AG04449 (cell line): ENCODE data around the gene MGST2.
A peak's percentile ranks its signal among the peaks of the same experiment; 100 is the strongest.
"Not testable (repeated sequence)": the region's sequence is repeated elsewhere in the genome, so short reads cannot be mapped to it uniquely, and the experiment has no call there.

Source experiments
- CTCF ChIA-PET: fragments of 350-600 bp; formaldehyde crosslinking; extraction: SDS; loops from one replicate; lab custom pipeline; 2021; ENCODE audit warnings: antibody characterized with exemption; lab: Yijun Ruan, JAX
- POLR2A ChIA-PET: fragments of 400-600, 350-600 bp; formaldehyde crosslinking; extraction: SDS; loops from one replicate; lab custom pipeline; 2020; ENCODE audit warnings: antibody characterized with exemption, inconsistent platforms; lab: Yijun Ruan, JAX
- DNase-seq: peaks from one replicate; pipeline ENCODE4 v3.0.0-alpha.2; 2010; ENCODE audit warnings: low read depth, low spot score
- H3K4me3 ChIP-seq: 2 replicates; pipeline ENCODE4 v1.5.1; 2011; ENCODE audit warnings: low read depth, mild to moderate bottlenecking, control low read depth, low read length
- TF ChIP-seq, protein P1 (sequence below): IDR thresholded peaks from one replicate; pipeline ENCODE4 v1.5.1; 2011; ENCODE audit warnings: mild to moderate bottlenecking, moderate library complexity, low read length, control low read depth, inconsistent platforms; ENCODE audit not compliant: insufficient read depth; ENCODE audit errors: missing control alignments

MGST2 gene

DNA sequence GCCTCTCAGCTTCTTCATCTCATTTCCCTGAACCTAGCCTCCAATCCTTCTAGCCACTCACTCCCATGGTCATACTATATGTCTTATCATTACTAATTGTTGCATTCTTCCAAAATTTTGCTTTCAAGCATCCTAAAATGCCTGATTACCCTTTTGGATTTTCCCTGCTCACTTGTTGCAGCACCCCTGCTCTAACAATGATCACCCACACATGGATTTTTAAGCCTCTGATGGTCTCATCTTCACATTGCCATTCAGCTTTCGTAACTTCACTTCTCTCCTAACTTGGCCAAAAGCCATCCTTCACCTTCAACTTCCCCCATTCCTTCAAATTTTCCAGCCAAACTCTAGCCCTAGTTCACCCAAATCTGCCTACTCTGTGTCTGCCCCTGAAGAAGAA is 33.8 kb upstream of the MGST2 start:
- ChIA-PET CTCF (interaction anchor here (1.0 to 5.7 kb wide), 10 partner anchors 9 to 137 kb away, joined by 3 to 66 read pairs (median 4); no protein-coding TSS in a partner anchor), POLR2A (no interaction called here)
- DNase-seq: no peak
- TF ChIP-seq, protein P1, sequence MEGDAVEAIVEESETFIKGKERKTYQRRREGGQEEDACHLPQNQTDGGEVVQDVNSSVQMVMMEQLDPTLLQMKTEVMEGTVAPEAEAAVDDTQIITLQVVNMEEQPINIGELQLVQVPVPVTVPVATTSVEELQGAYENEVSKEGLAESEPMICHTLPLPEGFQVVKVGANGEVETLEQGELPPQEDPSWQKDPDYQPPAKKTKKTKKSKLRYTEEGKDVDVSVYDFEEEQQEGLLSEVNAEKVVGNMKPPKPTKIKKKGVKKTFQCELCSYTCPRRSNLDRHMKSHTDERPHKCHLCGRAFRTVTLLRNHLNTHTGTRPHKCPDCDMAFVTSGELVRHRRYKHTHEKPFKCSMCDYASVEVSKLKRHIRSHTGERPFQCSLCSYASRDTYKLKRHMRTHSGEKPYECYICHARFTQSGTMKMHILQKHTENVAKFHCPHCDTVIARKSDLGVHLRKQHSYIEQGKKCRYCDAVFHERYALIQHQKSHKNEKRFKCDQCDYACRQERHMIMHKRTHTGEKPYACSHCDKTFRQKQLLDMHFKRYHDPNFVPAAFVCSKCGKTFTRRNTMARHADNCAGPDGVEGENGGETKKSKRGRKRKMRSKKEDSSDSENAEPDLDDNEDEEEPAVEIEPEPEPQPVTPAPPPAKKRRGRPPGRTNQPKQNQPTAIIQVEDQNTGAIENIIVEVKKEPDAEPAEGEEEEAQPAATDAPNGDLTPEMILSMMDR: no peak
- no peak overlapping the region for H3K4me3 ChIP-seq

- CTCF ChIA-PET: interaction anchor here (0.7 to 5.7 kb wide), 7 partner anchors 13 to 137 kb away, joined by 3 to 66 read pairs (median 7); no protein-coding TSS in a partner anchor
- DNase-seq, H3K4me3 ChIP-seq, POLR2A ChIA-PET: not testable (repeated sequence)
These were observed 32.9 kb upstream of the MGST2 start for GRCh38 chr4:139632739-139633138.

GRCh38 chr4:139633195-139633594 is 32.4 kb upstream of the MGST2 start:
- no peak for DNase-seq
- TF ChIP-seq, protein P1: no peak
- POLR2A ChIA-PET: no interaction called here
- CTCF ChIA-PET: interaction anchor here (0.7 to 5.7 kb wide), 11 partner anchors 8 to 136 kb away, joined by 3 to 66 read pairs (median 5); no protein-coding TSS in a partner anchor
- H3K4me3 ChIP-seq: no peak overlapping the region

GRCh38 chr4:139633661-139634060 is 32.0 kb upstream of the MGST2 start:
- TF ChIP-seq, protein P1: peak; percentile 41
- CTCF ChIA-PET: interaction anchor here (0.7 to 5.7 kb wide), 11 partner anchors 8 to 137 kb away, joined by 3 to 66 read pairs (median 5); no protein-coding TSS in a partner anchor
- POLR2A ChIA-PET: no interaction called here
- DNase-seq: no peak
- no peak overlapping the region for H3K4me3 ChIP-seq

DNA sequence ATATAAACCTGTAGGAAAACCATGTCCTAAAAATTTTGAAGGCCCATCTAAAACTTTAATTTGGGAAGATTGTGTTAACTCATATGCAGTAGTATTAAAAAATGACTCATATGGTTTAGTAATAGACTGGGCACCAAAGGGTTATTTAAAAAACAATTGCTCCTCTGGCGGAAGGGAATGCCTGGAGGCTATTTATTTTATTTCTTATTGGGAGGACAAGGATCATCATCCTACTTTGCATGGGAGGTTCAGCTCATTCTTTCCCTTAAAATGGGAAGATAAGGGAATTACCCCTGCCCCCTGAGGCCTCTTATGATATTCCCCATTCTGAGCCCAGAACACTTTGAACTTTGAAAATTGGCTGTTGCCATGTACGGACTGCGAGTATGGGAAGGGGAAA is 29.7 kb upstream of the MGST2 start:
- POLR2A ChIA-PET: no interaction called here
- CTCF ChIA-PET: interaction anchor here (1.1 to 5.7 kb wide), 5 partner anchors 8 to 139 kb away, joined by 3 to 66 read pairs (median 14); no protein-coding TSS in a partner anchor
- TF ChIP-seq, protein P1: no peak
- no peak overlapping the region for H3K4me3 ChIP-seq
- no peak for DNase-seq

GRCh38 chr4:139638306-139638705 is 27.3 kb upstream of the MGST2 start:
- CTCF ChIA-PET: interaction anchor here (2.3 to 7.5 kb wide), 3 partner anchors 15 to 141 kb away, joined by 7 to 84 read pairs (median 54); no protein-coding TSS in a partner anchor
- POLR2A ChIA-PET, DNase-seq, H3K4me3 ChIP-seq: not testable (repeated sequence)

- no peak overlapping the region for H3K4me3 ChIP-seq
- POLR2A ChIA-PET: no interaction called here
- TF ChIP-seq, protein P1: no peak
- CTCF ChIA-PET: interaction anchor here (1.6 to 7.5 kb wide), 6 partner anchors 14 to 609 kb away, joined by 3 to 84 read pairs (median 15); no protein-coding TSS in a partner anchor
- DNase-seq: no peak
These were observed 26.0 kb upstream of the MGST2 start for GRCh38 chr4:139639654-139640053.
